K562 (cell line): ENCODE measurements around the gene MT2A. TPM values are rescaled to one million over a fixed set of nuclear protein-coding genes. Genes with fewer than 3 reads are reported as not detected.

Source experiments
- ATAC-seq: fragments of 200-7000 bp; cut with Tn5 transposase; 3 replicates; pipeline ENCODE4 v1.9.1; 2020; ENCODE audit warnings: moderate library complexity
- BruUV-seq: library from RNA; stranded (reverse); fragments of 400-500 nt; replicated peaks from 2 replicates; lab custom pipeline; 2021; lab: Mats Ljungman, UMichigan
- CTCF ChIA-PET: fragments of 300-600 bp; formaldehyde crosslinking; extraction: SDS; loops from one replicate; lab custom pipeline; 2021; ENCODE audit warnings: low intra/inter-chr PET ratio; lab: Yijun Ruan, JAX
- POLR2A ChIA-PET: fragments of 300-600, 350-650 bp; sonication (Branson Sonifier 250); formaldehyde crosslinking; extraction: SDS; loops from one replicate; lab custom pipeline; 2021; ENCODE audit warnings: antibody characterized with exemption, inconsistent platforms; lab: Yijun Ruan, JAX
- DNase-seq, 4 experiments: peaks; one replicate each; pipeline versions ENCODE4 v3.0.0 to v3.0.0-alpha.2; 2011 to 2018; ENCODE audit warnings: low spot score in 3 of 4, mixed read lengths in 3 of 4; ENCODE audit errors: extremely low read depth in 1 of 4
- FAIRE-seq: peaks from 2 replicates; lab custom pipeline; 2011; peaks lifted over from hg19 to GRCh38; lab: Jason Lieb, UNC
- H2AFZ ChIP-seq: 2 replicates; pipeline ENCODE4 v1.6.0; 2011; ENCODE audit warnings: low read depth, low read length, control low read depth, inconsistent platforms
- H3K27ac ChIP-seq: fragments of 200-600 bp; 3 replicates; pipeline ENCODE4 v1.8.0; 2011; ENCODE audit warnings: low read depth, mild to moderate bottlenecking, control low read depth, inconsistent platforms, low read length, moderate library complexity, mixed read lengths; ENCODE audit errors: extremely low read depth
- H3K27me3 ChIP-seq, 2 experiments: fragments of 300-600 bp in 1 of 2; 2 replicates in 1 of 2; 3 replicates in 1 of 2; pipeline versions ENCODE4 v1.6.0 to v1.8.0; 2011; ENCODE audit warnings: inconsistent platforms in 2 of 2, low read length in 2 of 2, mild to moderate bottlenecking in 1 of 2, mixed read lengths in 1 of 2, moderate library complexity in 1 of 2; ENCODE audit not compliant: control insufficient read depth in 2 of 2, insufficient read depth in 2 of 2
- H3K36me3 ChIP-seq: fragments of 300-600 bp; 3 replicates; pipeline ENCODE4 v1.8.0; 2011; ENCODE audit warnings: mild to moderate bottlenecking, low read length, inconsistent platforms; ENCODE audit not compliant: control insufficient read depth, insufficient read depth
- H3K4me1 ChIP-seq, 2 experiments: fragments of 200-600 bp in 1 of 2; replicated peaks in 1 of 2; 2 replicates in 1 of 2; 3 replicates in 1 of 2; pipeline versions ENCODE4 v1.5.1 to v1.8.0; 2011; ENCODE audit warnings: inconsistent platforms in 2 of 2, low read length in 2 of 2, mild to moderate bottlenecking in 1 of 2, mixed read lengths in 1 of 2, moderate library complexity in 1 of 2; ENCODE audit not compliant: control insufficient read depth in 2 of 2, insufficient read depth in 2 of 2
- H3K4me2 ChIP-seq: 2 replicates; pipeline ENCODE4 v1.6.1; 2011; ENCODE audit warnings: low read length, control low read depth, inconsistent platforms, mixed read lengths; ENCODE audit not compliant: insufficient read depth
- H3K4me3 ChIP-seq: fragments of 200-600 bp; sonication (generic), shearing (Covaris generic); 2 replicates; pipeline ENCODE4 v1.5.1; 2016; ENCODE audit warnings: control low read depth, inconsistent platforms
- H3K79me2 ChIP-seq: fragments of 200-600 bp; 3 replicates; pipeline ENCODE4 v1.8.0; 2011; ENCODE audit warnings: low read length, inconsistent platforms; ENCODE audit not compliant: control insufficient read depth, insufficient read depth
- H3K9ac ChIP-seq, 2 experiments: 2 replicates each; pipeline versions ENCODE4 v1.6.0 to v1.6.1; 2011; ENCODE audit warnings: low read depth in 2 of 2, low read length in 2 of 2, control low read depth in 1 of 2, inconsistent platforms in 1 of 2, mild to moderate bottlenecking in 1 of 2, mixed read lengths in 1 of 2; ENCODE audit not compliant: insufficient read depth in 1 of 2
- H3K9me1 ChIP-seq: one replicate; pipeline ENCODE4 v1.6.0; 2011; ENCODE audit warnings: inconsistent platforms, mild to moderate bottlenecking, low read length, moderate library complexity; ENCODE audit not compliant: control insufficient read depth, insufficient read depth
- H3K9me3 ChIP-seq: replicated peaks from 2 replicates; pipeline ENCODE4 v1.5.1; 2011; ENCODE audit warnings: low read depth, low read length, inconsistent platforms; ENCODE audit not compliant: control insufficient read depth, insufficient read depth
- H4K20me1 ChIP-seq: replicated peaks from 2 replicates; pipeline ENCODE4 v1.6.1; 2011; ENCODE audit warnings: low read length, inconsistent platforms, mixed read lengths; ENCODE audit not compliant: control insufficient read depth, insufficient read depth
- C11orf30 ChIP-seq: fragments of 450-650 bp; IDR thresholded peaks from 2 replicates; pipeline ENCODE4 v1.6.1; 2016; ENCODE audit warnings: low read depth, mild to moderate bottlenecking
- ETV5 ChIP-seq: sonication (generic); formaldehyde crosslinking; IDR thresholded peaks from 2 replicates; pipeline ENCODE4 v1.4.0; 2020; ENCODE audit warnings: low read depth, mild to moderate bottlenecking, missing genetic modification reagents
- HNRNPL ChIP-seq: fragments of 200-400 bp; formaldehyde crosslinking; IDR thresholded peaks from 2 replicates; pipeline ENCODE4 v1.6.1; 2017; ENCODE audit warnings: low read depth, mild to moderate bottlenecking, low read length
- JUNB ChIP-seq: fragments of 450-650 bp; formaldehyde crosslinking; conservative IDR thresholded peaks from 2 replicates; pipeline ENCODE4 v1.4.0; 2020; ENCODE audit warnings: mild to moderate bottlenecking
- KDM5B ChIP-seq: fragments of 200-600 bp; sonication (generic); IDR thresholded peaks from 2 replicates; pipeline ENCODE4 v1.6.1; 2012; ENCODE audit warnings: low read depth, mild to moderate bottlenecking, moderate library complexity, low read length, control low read depth, inconsistent platforms; ENCODE audit not compliant: insufficient replicate concordance
- NEUROD1 ChIP-seq: fragments of 150-350 bp; IDR thresholded peaks from 2 replicates; pipeline ENCODE4 v1.6.1; 2014; ENCODE audit warnings: borderline replicate concordance, low read length, low read depth; ENCODE audit not compliant: partially characterized antibody
- NR0B1 ChIP-seq: fragments of 450-650 bp; IDR thresholded peaks from one replicate; pipeline ENCODE4 v1.6.1; 2018; ENCODE audit warnings: mild to moderate bottlenecking, moderate library complexity; ENCODE audit not compliant: partially characterized antibody
- NRF1 ChIP-seq, 2 experiments: fragments of 450-650 bp; IDR thresholded peaks in 1 of 2; conservative IDR thresholded peaks in 1 of 2; 2 replicates each; pipeline ENCODE4 v1.6.1; 2014; ENCODE audit warnings: mild to moderate bottlenecking in 2 of 2
- POLR2AphosphoS5 ChIP-seq: IDR thresholded peaks from 2 replicates; pipeline ENCODE4 v1.6.1; 2011; ENCODE audit warnings: mild to moderate bottlenecking, low read depth, low read length, moderate library complexity; ENCODE audit not compliant: control insufficient read depth, insufficient read depth
- RBFOX2 ChIP-seq: fragments of 200-400 bp; formaldehyde crosslinking; IDR thresholded peaks from 2 replicates; pipeline ENCODE4 v1.6.1; 2017; ENCODE audit warnings: low read depth, mild to moderate bottlenecking, low read length, moderate library complexity
- RBM22 ChIP-seq: fragments of 200-400 bp; formaldehyde crosslinking; IDR thresholded peaks from 2 replicates; pipeline ENCODE4 v1.6.1; 2018; ENCODE audit warnings: low read length, low read depth; ENCODE audit not compliant: poor library complexity, severe bottlenecking
- SUPT5H ChIP-seq: fragments of 450-650 bp; IDR thresholded peaks from 2 replicates; pipeline ENCODE4 v1.6.1; 2016
- TAF1 ChIP-seq: IDR thresholded peaks from 2 replicates; pipeline ENCODE4 v1.6.1; 2011; ENCODE audit warnings: mild to moderate bottlenecking, low read length, moderate library complexity; ENCODE audit not compliant: insufficient read depth, control insufficient read depth, severe bottlenecking; ENCODE audit errors: extremely low read depth
- TRIM24 ChIP-seq, 2 experiments: fragments of 450-650 bp; IDR thresholded peaks; 2 replicates each; pipeline ENCODE4 v1.6.1; 2016
- ZBTB12 ChIP-seq: fragments of 250-450 bp; sonication (Bioruptor Pico); IDR thresholded peaks from 2 replicates; pipeline ENCODE4 v1.4.0; 2020
- WGBS: fragments of 100-300 bp; shearing (Covaris generic); methylation state at CpG from one replicate; pipeline ENCODE4 v1.1.6; 2016; ENCODE audit warnings: low coverage, mixed read lengths; ENCODE audit not compliant: insufficient coverage; ENCODE audit errors: missing lambda C conversion rate; 5-methylcytosine and 5-hydroxymethylcytosine counted together
- in situ Hi-C: fragments of 300-500 bp; cut with MboI; formaldehyde crosslinking; loops from 4 replicates; pipeline ENCODE4 v1.15.0; 2018; ENCODE audit warnings: inconsistent platforms, mixed read lengths
- intact Hi-C: fragments of 100-400 bp; cut with micrococcal nuclease; formaldehyde crosslinking; loops from 2 replicates; pipeline ENCODE4 v1.14.2; 2022
- polyA plus RNA-seq, 8 experiments: library from polyadenylated mRNA; depleted of rRNA in 4 of 8; stranded (reverse) in 5 of 8; unstranded in 3 of 8; fragments of >200 nt; fragmentation: Nextera tagmentation in 2 of 8; fragmentation: Illumina TruSeq in 1 of 8; extraction: Ambion mirVana in 2 of 8; extraction: Trizol in 1 of 8; gene quantifications; 2 replicates each; pipeline versions ENCODE4 v1.2.1 to v1.2.3, GENCODE V29; 2011 to 2014; ENCODE audit warnings: inconsistent platforms in 1 of 8, missing spikeins in 1 of 8
- total RNA-seq, 7 experiments: library from RNA; depleted of rRNA in 6 of 7; stranded (reverse); fragments of >200 nt in 6 of 7; fragmentation: Illumina TruSeq in 2 of 7; extraction: Trizol in 2 of 7; gene quantifications; 2 replicates each; pipeline versions ENCODE4 v1.2.1 to v1.2.3, GENCODE V29; 2011 to 2021; ENCODE audit warnings: low replicate concordance in 1 of 7

Gene MT2A
- total and polyA plus RNA-seq, 9 of the 15 experiments (the other 6 are each of a cell fraction or from before 2014, with no cell fraction given) = 2.0 to 16.9 (median 8.5) TPM

GRCh38 chr16:56626685-56627084, 18.3 kb downstream of the MT2A start:
- H2AFZ ChIP-seq = no peak overlapping the region
- no peaks in the 10 kb centered on the region for H3K9me1 ChIP-seq
- no peaks in the 10 kb centered on the region for H3K9me3 ChIP-seq
- no TSS peak for BruUV-seq
- DNase-seq (no peak), FAIRE-seq (no peak), ATAC-seq (no peak)
- in situ Hi-C loops = no loop called here
- no peak overlapping the region for H3K9ac ChIP-seq
- peaks cover 0 to 7% of the 10 kb centered on the region in 2 experiments; a peak in 2 of 5 replicates for H3K4me1 ChIP-seq
- no peaks in the 10 kb centered on the region for H3K36me3 ChIP-seq
- WGBS = 0% methylated on average over 5 of the region's 7 CpGs
- TF ChIP-seq KDM5B (no peak), POLR2AphosphoS5 (no peak), NR0B1 (no peak), SUPT5H (no peak), ZBTB12 (no peak), JUNB (no peak), RBFOX2 (no peak), NRF1 (conservative IDR thresholded peaks at IDR 0.05 in 1 of 2, IDR thresholded peaks at IDR 0.05 in 1 of 2) (no peak), TRIM24 (IDR thresholded peaks at IDR 0.05) (no peak), ETV5 (CRISPR knock-in tag) (no peak), TAF1 (no peak), RBM22 (no peak), NEUROD1 (no peak), C11orf30 (no peak), HNRNPL (no peak)
- no peak overlapping the region for H3K4me3 ChIP-seq
- no peak overlapping the region for H3K4me2 ChIP-seq
- no peaks in the 10 kb centered on the region for H4K20me1 ChIP-seq
- intact Hi-C loops = no loop called here
- H3K27ac ChIP-seq = no peak overlapping the region
- H3K79me2 ChIP-seq = no peaks in the 10 kb centered on the region
- ChIA-PET CTCF (no interaction called here), POLR2A (no interaction called here)
- H3K27me3 ChIP-seq = peaks cover 21 to 45% of the 10 kb centered on the region in 2 experiments; a peak in 4 of 5 replicates
